GM21576 (cell line): Measurements from ENCODE around the gene UPP1.

ENCODE experiments used
- ATAC-seq: cut with Tn5 transposase; IDR thresholded peaks from one replicate; pipeline ENCODE4 v1.9.1; 2021; ENCODE audit warnings: mild to moderate bottlenecking, moderate library complexity; ENCODE audit not compliant: unreplicated experiment

The UPP1 gene

DNA sequence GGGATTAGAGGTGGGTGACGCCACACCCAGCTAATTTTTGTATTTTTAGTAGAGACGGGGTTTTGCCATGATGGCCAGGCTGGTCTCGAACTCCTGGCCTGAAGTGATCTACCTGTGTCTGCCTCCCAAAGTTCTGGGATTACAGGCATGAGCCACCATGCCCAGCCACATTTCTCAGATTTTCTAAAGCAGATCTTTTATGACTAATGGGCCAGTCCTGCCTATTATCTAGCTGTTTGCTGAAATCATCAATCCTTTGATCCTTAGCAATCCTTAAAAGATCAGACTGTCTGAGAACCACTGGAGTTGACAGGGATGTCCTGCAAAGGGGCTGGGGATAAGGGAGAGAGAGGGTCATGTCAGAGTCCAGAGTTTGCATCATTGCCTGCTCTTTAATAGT is 61.0 kb downstream of the UPP1 start:
- no peak for ATAC-seq

DNA sequence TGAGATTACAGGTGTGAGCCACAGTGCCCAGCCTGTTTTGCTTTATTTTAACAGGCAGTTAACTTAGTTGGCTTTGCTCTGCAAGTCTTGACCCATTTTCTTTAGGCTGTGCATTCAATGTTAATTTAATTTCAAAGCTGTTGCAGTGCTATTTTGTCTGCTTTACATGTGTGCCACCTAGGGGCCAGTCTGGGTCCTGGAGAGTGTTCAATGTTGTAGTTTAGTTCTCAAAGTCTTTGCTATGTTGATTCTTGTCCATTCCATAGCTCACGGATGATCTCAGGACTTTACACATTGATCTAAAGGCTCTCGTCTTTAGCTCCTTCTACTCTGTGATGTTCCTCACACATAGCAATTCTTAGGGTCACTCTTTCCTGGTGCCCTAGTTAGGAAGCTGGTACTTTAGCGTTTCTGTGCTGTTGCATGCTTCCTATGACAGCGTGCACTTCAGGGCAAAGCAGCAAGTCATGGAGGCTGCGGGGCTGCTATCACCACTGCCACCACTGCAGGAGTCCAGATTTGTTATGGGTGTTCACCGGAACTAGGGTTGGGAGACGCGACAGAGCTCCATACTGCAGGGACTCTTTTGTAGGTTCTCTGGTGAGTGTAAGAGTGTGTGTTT is 65.8 kb downstream of the UPP1 start:
- ATAC-seq: no peak
